IPS-18c (cell line): ENCODE data around the gene SLC8A1.

ENCODE experiments used
- H3K4me3 ChIP-seq: 2 replicates; pipeline ENCODE4 v1.7.0; 2013; ENCODE audit warnings: low read depth, mild to moderate bottlenecking, low read length, moderate library complexity; ENCODE audit not compliant: insufficient read depth
- H3K9me3 ChIP-seq: one replicate; pipeline ENCODE4 v1.6.1; 2013; ENCODE audit warnings: mild to moderate bottlenecking, low read length, moderate library complexity; ENCODE audit not compliant: control insufficient read depth, insufficient read depth

The SLC8A1 gene

GRCh38 chr2:40380041-40380440, 71.8 kb downstream of the SLC8A1 start:
- Histone ChIP-seq H3K4me3 (no peak overlapping the region), H3K9me3 (peaks cover 4% of the 10 kb centered on the region)

- H3K4me3 ChIP-seq = no peak overlapping the region
- H3K9me3 ChIP-seq = no peaks in the 10 kb centered on the region
Observed at GRCh38 chr2:40374543-40375240, 77.2 kb downstream of the SLC8A1 start.

- H3K4me3 ChIP-seq = no peak overlapping the region
- no peaks in the 10 kb centered on the region for H3K9me3 ChIP-seq
Observed at GRCh38 chr2:40373111-40373510, 78.8 kb downstream of the SLC8A1 start.

GRCh38 chr2:40372283-40372985, 79.5 kb downstream of the SLC8A1 start:
- no peaks in the 10 kb centered on the region for H3K9me3 ChIP-seq
- no peak overlapping the region for H3K4me3 ChIP-seq

GRCh38 chr2:40371525-40372282, 80.2 kb downstream of the SLC8A1 start:
- no peaks in the 10 kb centered on the region for H3K9me3 ChIP-seq
- H3K4me3 ChIP-seq = no peak overlapping the region

- H3K9me3 ChIP-seq = no peaks in the 10 kb centered on the region
- H3K4me3 ChIP-seq = no peak overlapping the region
Observed at GRCh38 chr2:40370007-40370395, 81.9 kb downstream of the SLC8A1 start.

GRCh38 chr2:40369267-40370006, 82.5 kb downstream of the SLC8A1 start:
- Histone ChIP-seq H3K9me3 (no peaks in the 10 kb centered on the region), H3K4me3 (no peak overlapping the region)

GRCh38 chr2:40367652-40368051, 84.2 kb downstream of the SLC8A1 start:
- Histone ChIP-seq H3K9me3 (no peaks in the 10 kb centered on the region), H3K4me3 (no peak overlapping the region)

GRCh38 chr2:40367032-40367431, 84.9 kb downstream of the SLC8A1 start:
- Histone ChIP-seq H3K4me3 (no peak overlapping the region), H3K9me3 (no peaks in the 10 kb centered on the region)

- H3K4me3 ChIP-seq = no peak overlapping the region
- no peaks in the 10 kb centered on the region for H3K9me3 ChIP-seq
Observed at GRCh38 chr2:40364151-40364874, 87.6 kb downstream of the SLC8A1 start.

- Histone ChIP-seq H3K4me3 (no peak overlapping the region), H3K9me3 (no peaks in the 10 kb centered on the region)
Observed at GRCh38 chr2:40363631-40364030, 88.3 kb downstream of the SLC8A1 start.

GRCh38 chr2:40363231-40363630, 88.7 kb downstream of the SLC8A1 start:
- no peak overlapping the region for H3K4me3 ChIP-seq
- H3K9me3 ChIP-seq = no peaks in the 10 kb centered on the region

GRCh38 chr2:40361478-40361877, 90.4 kb downstream of the SLC8A1 start:
- Histone ChIP-seq H3K9me3 (no peaks in the 10 kb centered on the region), H3K4me3 (no peak overlapping the region)

- no peak overlapping the region for H3K4me3 ChIP-seq
- no peaks in the 10 kb centered on the region for H3K9me3 ChIP-seq
Observed at GRCh38 chr2:40360652-40361051, 91.2 kb downstream of the SLC8A1 start.

GRCh38 chr2:40359811-40360210, 92.1 kb downstream of the SLC8A1 start:
- H3K4me3 ChIP-seq = no peak overlapping the region
- no peaks in the 10 kb centered on the region for H3K9me3 ChIP-seq

- H3K4me3 ChIP-seq = no peak overlapping the region
- H3K9me3 ChIP-seq = no peaks in the 10 kb centered on the region
Observed at GRCh38 chr2:40358783-40359182, 93.1 kb downstream of the SLC8A1 start.

- Histone ChIP-seq H3K4me3 (no peak overlapping the region), H3K9me3 (no peaks in the 10 kb centered on the region)
Observed at GRCh38 chr2:40357667-40358066, 94.2 kb downstream of the SLC8A1 start.
